ENCODE measurements around the gene SLC1A7.

Gene SLC1A7

GRCh38 chr1:53078333-53079101 is 63.9 kb downstream of the SLC1A7 start:
- DNase-seq (ENCODE audit: insufficient read length, low spot score), result no peak
- FAIRE-seq, result no peak

- FAIRE-seq, result no peak
- no peak for DNase-seq (ENCODE audit: insufficient read length, low spot score)
These were observed 64.9 kb downstream of the SLC1A7 start for GRCh38 chr1:53077599-53077965.

- no peak for DNase-seq (ENCODE audit: insufficient read length, low spot score)
- FAIRE-seq, result no peak
These were observed 65.5 kb downstream of the SLC1A7 start for GRCh38 chr1:53076721-53077598.

GRCh38 chr1:53076165-53076564 is 66.3 kb downstream of the SLC1A7 start:
- FAIRE-seq (no peak), DNase-seq (ENCODE audit: insufficient read length, low spot score) (no peak)

- DNase-seq (ENCODE audit: insufficient read length, low spot score), result no peak
- FAIRE-seq, result no peak
These were observed 66.7 kb downstream of the SLC1A7 start for GRCh38 chr1:53075761-53076163.

GRCh38 chr1:53075206-53075605 is 67.2 kb downstream of the SLC1A7 start:
- DNase-seq (ENCODE audit: insufficient read length, low spot score) (no peak), FAIRE-seq (no peak)

GRCh38 chr1:53074313-53075154 is 67.9 kb downstream of the SLC1A7 start:
- no peak for FAIRE-seq
- no peak for DNase-seq (ENCODE audit: insufficient read length, low spot score)

- DNase-seq (ENCODE audit: insufficient read length, low spot score) (no peak), FAIRE-seq (no peak)
These were observed 68.5 kb downstream of the SLC1A7 start for GRCh38 chr1:53073868-53074311.

- DNase-seq (ENCODE audit: insufficient read length, low spot score), result no peak
- no peak for FAIRE-seq
These were observed 69.2 kb downstream of the SLC1A7 start for GRCh38 chr1:53073287-53073686.

- FAIRE-seq, result no peak
- DNase-seq (ENCODE audit: insufficient read length, low spot score), result no peak
These were observed 70.5 kb downstream of the SLC1A7 start for GRCh38 chr1:53071915-53072314.

GRCh38 chr1:53071167-53071865 is 71.1 kb downstream of the SLC1A7 start:
- FAIRE-seq (no peak), DNase-seq (ENCODE audit: insufficient read length, low spot score) (no peak)

- DNase-seq (ENCODE audit: insufficient read length, low spot score) (no peak), FAIRE-seq (no peak)
These were observed 71.8 kb downstream of the SLC1A7 start for GRCh38 chr1:53070621-53071020.

- FAIRE-seq, result no peak
- DNase-seq (ENCODE audit: insufficient read length, low spot score), result no peak
These were observed 72.6 kb downstream of the SLC1A7 start for GRCh38 chr1:53069663-53070327.

- DNase-seq (ENCODE audit: insufficient read length, low spot score), result no peak
- no peak for FAIRE-seq
These were observed 73.2 kb downstream of the SLC1A7 start for GRCh38 chr1:53069265-53069662.

GRCh38 chr1:53068314-53069099 is 73.9 kb downstream of the SLC1A7 start:
- DNase-seq (ENCODE audit: insufficient read length, low spot score) (no peak), FAIRE-seq (no peak)

- no peak for FAIRE-seq
- no peak for DNase-seq (ENCODE audit: insufficient read length, low spot score)
These were observed 74.6 kb downstream of the SLC1A7 start for GRCh38 chr1:53067886-53068285.

- DNase-seq (ENCODE audit: insufficient read length, low spot score) (no peak), FAIRE-seq (no peak)
These were observed 75.3 kb downstream of the SLC1A7 start for GRCh38 chr1:53066891-53067738.

- DNase-seq (ENCODE audit: insufficient read length, low spot score), result no peak
- FAIRE-seq, result no peak
These were observed 76.0 kb downstream of the SLC1A7 start for GRCh38 chr1:53066488-53066887.
